Measurements from ENCODE around the gene MINK1. TPM values are rescaled to one million over a fixed set of nuclear protein-coding genes. Genes with fewer than 3 reads are reported as not detected.

MINK1 gene
- total and polyA plus RNA-seq, 2 of the 13 experiments (the other 11 are each of a cell fraction or from before 2014, with no cell fraction given), result 17.2 to 63.9 TPM

- no peak for TF ChIP-seq POGK (CRISPR knock-in tag; conservative IDR thresholded peaks at IDR 0.05)
- no peak for TF ChIP-seq ZNF160 (CRISPR knock-in tag; IDR thresholded peaks at IDR 0.05)
- no peak for TF ChIP-seq ZBTB4 (CRISPR knock-in tag; IDR thresholded peaks at IDR 0.05; ENCODE audit: borderline replicate concordance)
- no peak for TF ChIP-seq HNRNPK (IDR thresholded peaks at IDR 0.05; ENCODE audit: low read depth, low read length, poor library complexity, severe bottlenecking)
- no peak for TF ChIP-seq MTA3 (CRISPR knock-in tag; IDR thresholded peaks at IDR 0.05)
- TF ChIP-seq GLI4 (CRISPR knock-in tag; IDR thresholded peaks at IDR 0.05; ENCODE audit: borderline replicate concordance), result no peak
- TF ChIP-seq CEBPB (IDR thresholded peaks at IDR 0.05; ENCODE audit: borderline replicate concordance, low read depth, low read length), result no peak
- TF ChIP-seq JUN (CRISPR knock-in tag; IDR thresholded peaks at IDR 0.05), result no peak
- TF ChIP-seq, protein P1, sequence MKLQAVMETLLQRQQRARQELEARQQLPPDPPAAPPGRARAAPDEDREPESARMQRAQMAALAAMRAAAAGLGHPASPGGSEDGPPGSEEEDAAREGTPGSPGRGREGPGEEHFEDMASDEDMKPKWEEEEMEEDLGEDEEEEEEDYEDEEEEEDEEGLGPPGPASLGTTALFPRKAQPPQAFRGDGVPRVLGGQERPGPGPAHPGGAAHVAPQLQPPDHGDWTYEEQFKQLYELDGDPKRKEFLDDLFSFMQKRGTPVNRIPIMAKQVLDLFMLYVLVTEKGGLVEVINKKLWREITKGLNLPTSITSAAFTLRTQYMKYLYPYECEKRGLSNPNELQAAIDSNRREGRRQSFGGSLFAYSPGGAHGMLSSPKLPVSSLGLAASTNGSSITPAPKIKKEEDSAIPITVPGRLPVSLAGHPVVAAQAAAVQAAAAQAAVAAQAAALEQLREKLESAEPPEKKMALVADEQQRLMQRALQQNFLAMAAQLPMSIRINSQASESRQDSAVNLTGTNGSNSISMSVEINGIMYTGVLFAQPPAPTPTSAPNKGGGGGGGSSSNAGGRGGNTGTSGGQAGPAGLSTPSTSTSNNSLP (IDR thresholded peaks at IDR 0.05; ENCODE audit: low read depth, low read length), result no peak
- TF ChIP-seq, protein P2, sequence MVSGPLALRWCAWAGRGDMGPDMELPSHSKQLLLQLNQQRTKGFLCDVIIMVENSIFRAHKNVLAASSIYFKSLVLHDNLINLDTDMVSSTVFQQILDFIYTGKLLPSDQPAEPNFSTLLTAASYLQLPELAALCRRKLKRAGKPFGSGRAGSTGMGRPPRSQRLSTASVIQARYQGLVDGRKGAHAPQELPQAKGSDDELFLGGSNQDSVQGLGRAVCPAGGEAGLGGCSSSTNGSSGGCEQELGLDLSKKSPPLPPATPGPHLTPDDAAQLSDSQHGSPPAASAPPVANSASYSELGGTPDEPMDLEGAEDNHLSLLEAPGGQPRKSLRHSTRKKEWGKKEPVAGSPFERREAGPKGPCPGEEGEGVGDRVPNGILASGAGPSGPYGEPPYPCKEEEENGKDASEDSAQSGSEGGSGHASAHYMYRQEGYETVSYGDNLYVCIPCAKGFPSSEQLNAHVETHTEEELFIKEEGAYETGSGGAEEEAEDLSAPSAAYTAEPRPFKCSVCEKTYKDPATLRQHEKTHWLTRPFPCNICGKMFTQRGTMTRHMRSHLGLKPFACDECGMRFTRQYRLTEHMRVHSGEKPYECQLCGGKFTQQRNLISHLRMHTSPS (CRISPR knock-in tag; IDR thresholded peaks at IDR 0.05; ENCODE audit: low read depth), result no peak
- TF ChIP-seq ZNF766 (CRISPR knock-in tag; IDR thresholded peaks at IDR 0.05; ENCODE audit: borderline replicate concordance), result no peak
- no peak for TF ChIP-seq ZNF24 (IDR thresholded peaks at IDR 0.05)
- TF ChIP-seq ARNTL (CRISPR knock-in tag; IDR thresholded peaks at IDR 0.05), result peak; percentile 37; the same call in 1 of the 2 replicates
- no peak for TF ChIP-seq REXO4 (CRISPR knock-in tag; IDR thresholded peaks at IDR 0.05; ENCODE audit: borderline replicate concordance)
- peak; percentile 35; the same call in 1 of the 2 replicates for TF ChIP-seq FOXK1 (CRISPR knock-in tag; IDR thresholded peaks at IDR 0.05; ENCODE audit: borderline replicate concordance, low read depth)
- no peak; the same call in 1 of the 2 replicates for TF ChIP-seq ZNF788 (CRISPR knock-in tag; IDR thresholded peaks at IDR 0.05; ENCODE audit: borderline replicate concordance)
- TF ChIP-seq, protein P3, sequence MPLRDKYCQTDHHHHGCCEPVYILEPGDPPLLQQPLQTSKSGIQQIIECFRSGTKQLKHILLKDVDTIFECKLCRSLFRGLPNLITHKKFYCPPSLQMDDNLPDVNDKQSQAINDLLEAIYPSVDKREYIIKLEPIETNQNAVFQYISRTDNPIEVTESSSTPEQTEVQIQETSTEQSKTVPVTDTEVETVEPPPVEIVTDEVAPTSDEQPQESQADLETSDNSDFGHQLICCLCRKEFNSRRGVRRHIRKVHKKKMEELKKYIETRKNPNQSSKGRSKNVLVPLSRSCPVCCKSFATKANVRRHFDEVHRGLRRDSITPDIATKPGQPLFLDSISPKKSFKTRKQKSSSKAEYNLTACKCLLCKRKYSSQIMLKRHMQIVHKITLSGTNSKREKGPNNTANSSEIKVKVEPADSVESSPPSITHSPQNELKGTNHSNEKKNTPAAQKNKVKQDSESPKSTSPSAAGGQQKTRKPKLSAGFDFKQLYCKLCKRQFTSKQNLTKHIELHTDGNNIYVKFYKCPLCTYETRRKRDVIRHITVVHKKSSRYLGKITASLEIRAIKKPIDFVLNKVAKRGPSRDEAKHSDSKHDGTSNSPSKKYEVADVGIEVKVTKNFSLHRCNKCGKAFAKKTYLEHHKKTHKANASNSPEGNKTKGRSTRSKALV (CRISPR knock-in tag; IDR thresholded peaks at IDR 0.05), result no peak
- no peak for TF ChIP-seq JUNB (CRISPR knock-in tag; IDR thresholded peaks at IDR 0.05; ENCODE audit: borderline replicate concordance)
Measured at GRCh38 chr17:4833941-4834680, 971 bp downstream of the MINK1 start (continued).
